Measurements from ENCODE around the gene LIPE.
A peak's percentile ranks its signal among the peaks of the same experiment; 100 is the strongest.

The LIPE gene

GRCh38 chr19:42443944-42444398 lies 16.8 kb upstream of the LIPE start:
- DNase-seq (ENCODE audit: low read depth) = no peak

DNA sequence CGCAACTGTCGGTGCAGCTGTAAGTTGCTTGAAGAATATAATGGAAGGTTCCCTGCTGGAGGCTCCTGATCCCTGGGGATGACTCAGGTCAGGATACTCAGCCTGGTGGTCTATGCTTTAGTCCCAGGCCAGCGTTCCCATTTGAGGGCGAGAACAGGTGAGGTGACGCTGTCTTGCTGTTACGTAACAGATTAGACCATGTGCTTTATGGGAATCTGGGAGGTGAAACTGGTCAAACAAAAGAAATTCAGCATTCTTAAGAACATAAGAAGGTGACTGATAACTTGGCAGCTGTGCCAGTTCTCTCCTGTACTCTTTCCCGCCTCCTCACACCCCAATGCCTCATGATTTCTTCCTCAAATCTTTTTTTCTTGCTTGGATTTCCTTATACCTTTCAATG lies 15.6 kb upstream of the LIPE start, which contains the start of gene CXCL17:
Gene CXCL17 (minus strand): TSS at position 114 of the 400 bp plus-strand sequence. CDS start 114 bp downstream, outside the sequence.
- no peak for DNase-seq (ENCODE audit: low read depth)

- DNase-seq (ENCODE audit: low read depth) = no peak
These were observed 13.9 kb upstream of the LIPE start for GRCh38 chr19:42441049-42441445.

DNA sequence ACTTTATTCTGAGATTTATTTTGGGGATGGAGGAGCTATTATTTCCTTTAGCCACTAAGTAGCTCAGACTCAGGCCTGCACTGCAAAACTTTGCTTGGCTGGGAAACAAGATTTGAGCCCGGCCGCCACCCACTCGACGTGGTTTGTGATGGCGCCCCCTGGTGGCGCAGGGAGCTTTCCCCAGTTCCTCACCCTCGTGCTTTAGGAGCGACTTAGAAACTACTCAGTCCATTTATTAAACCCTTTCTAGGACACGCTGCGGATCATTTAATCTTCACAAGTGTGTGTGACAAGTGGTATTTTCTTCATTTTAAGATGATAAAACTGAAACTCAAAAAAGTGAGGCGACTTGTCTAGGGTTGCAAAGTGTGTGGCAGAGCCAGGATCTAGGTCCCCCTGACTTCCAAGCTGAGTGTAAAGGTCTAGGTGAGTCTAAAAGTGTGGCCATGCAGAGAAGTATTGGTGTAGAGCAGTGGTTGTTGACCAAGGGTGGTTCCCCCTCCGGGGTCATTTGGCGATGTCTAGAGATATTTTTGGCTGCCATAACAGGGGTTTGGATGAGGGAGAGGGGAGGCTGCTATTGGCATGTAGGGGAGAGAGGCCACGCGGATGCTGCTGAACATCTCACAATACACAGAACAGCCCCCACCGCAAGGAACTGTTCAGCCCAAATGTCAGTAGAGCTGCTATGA lies 13.3 kb upstream of the LIPE start:
- DNase-seq (ENCODE audit: low read depth) = peak; percentile 74

DNA sequence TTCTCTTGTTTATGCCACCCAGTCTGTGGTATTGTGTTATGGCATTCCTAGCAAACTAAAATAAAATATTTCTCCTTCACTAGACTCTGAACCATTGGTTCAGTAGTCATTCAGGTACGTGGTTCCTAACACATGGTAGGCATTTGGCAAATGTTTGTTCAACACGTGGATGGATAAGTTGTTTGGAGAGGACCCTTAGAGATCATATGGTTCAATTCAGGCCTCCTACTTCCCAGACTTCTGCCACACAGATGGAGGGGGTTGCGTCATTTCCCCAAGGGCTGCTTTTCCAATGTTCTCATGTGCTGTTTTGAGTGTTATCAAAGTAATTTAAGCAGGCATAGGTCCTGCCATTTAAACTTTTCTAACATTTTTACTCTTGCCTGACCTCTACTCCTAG lies 8.8 kb upstream of the LIPE start:
- DNase-seq (ENCODE audit: low read depth) = no peak

- DNase-seq (ENCODE audit: low read depth) = no peak
These were observed 8.1 kb upstream of the LIPE start for GRCh38 chr19:42435316-42435715.

GRCh38 chr19:42433503-42434260 lies 6.5 kb upstream of the LIPE start:
- DNase-seq (ENCODE audit: low read depth) = peak; percentile 38

DNA sequence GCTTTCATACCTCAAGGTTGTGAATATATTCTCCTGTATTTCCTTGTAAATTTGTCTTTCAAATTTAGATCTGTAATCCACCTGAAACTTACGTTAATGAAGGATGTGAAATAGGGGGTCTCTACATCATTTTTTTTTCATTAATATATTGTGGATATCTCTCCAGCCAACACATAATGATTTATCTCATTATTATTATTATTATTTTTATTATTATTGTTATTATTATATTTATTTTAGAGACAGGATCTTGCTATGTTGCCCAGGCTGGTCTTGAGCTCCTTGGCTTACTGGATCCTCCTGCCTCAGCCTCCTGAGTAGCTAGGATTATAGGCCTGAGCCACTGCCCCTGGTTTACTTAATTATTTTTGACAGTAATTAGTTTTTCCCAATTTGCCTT lies 4.3 kb upstream of the LIPE start:
- no peak for DNase-seq (ENCODE audit: low read depth)

DNA sequence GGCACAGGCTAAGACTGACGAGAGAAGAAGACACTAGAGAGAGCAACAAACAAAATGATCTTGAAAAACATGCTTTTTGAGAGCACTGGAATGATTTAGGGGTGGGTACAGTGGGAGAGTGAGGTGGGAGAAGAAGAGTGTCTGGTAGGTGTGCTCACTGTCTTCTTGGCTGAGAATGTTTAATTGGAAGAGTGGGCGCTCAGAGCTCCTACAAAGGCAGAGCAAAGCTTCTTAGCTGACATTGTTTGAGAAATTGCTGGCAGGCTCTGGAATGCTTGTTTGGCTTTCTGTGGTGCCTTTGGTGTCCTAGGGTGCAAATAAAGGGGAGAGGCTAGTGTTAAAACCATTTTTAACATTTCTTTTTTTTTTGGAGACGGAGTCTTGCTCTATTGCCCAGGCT lies 1.5 kb upstream of the LIPE start:
- DNase-seq (ENCODE audit: low read depth) = no peak

GRCh38 chr19:42426643-42427042 lies 545 bp downstream of the LIPE start:
- DNase-seq (ENCODE audit: low read depth) = no peak

GRCh38 chr19:42424712-42425131 lies 2.5 kb downstream of the LIPE start:
- DNase-seq (ENCODE audit: low read depth) = no peak

DNA sequence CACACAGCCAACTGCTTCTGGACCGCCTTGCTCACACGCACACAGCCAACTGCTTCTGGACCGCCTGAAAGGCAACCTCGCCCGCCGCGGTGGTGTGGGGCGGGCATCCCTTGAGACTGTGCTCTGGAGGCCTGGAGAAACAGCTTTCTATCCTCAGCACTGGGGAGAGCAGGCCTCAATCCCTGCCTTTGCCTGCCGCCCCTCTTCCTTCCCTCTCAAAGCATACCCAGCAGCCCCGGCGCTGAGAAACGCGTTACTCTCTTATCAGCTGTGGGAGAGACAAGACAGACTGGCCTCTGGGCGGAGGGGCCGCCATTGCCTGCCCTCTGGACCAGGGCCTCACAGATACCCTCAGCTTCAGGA lies 2.9 kb downstream of the LIPE start:
- DNase-seq (ENCODE audit: low read depth) = no peak

- peak; percentile 86 for DNase-seq (ENCODE audit: low read depth)
These were observed 3.5 kb downstream of the LIPE start for GRCh38 chr19:42423462-42424344.

GRCh38 chr19:42422901-42423461 lies 4.2 kb downstream of the LIPE start:
- peak; percentile 34 for DNase-seq (ENCODE audit: low read depth)

- DNase-seq (ENCODE audit: low read depth) = no peak
These were observed 4.9 kb downstream of the LIPE start for GRCh38 chr19:42422092-42422900.

DNA sequence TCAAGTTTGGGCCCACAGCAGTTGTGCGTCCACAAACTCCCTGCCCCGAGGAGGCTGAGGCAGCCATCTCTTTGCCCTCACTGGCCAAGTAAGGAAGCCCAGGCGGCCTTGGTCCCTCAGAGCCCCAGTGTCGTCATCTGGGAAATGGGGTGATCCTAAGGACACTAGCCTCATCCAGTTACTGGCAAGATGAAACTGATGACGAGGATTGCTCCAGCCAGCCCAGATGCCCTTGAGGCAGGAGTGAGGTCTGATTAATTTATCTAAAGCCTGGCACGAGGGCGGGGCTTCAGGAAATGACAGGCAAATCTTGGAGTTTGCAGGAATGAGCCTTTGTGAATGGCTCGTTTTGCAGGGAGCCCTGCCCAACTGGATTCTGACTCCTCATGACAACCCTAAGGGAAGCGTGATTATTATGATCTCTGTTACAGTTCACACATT lies 5.6 kb downstream of the LIPE start:
- DNase-seq (ENCODE audit: low read depth) = no peak

DNA sequence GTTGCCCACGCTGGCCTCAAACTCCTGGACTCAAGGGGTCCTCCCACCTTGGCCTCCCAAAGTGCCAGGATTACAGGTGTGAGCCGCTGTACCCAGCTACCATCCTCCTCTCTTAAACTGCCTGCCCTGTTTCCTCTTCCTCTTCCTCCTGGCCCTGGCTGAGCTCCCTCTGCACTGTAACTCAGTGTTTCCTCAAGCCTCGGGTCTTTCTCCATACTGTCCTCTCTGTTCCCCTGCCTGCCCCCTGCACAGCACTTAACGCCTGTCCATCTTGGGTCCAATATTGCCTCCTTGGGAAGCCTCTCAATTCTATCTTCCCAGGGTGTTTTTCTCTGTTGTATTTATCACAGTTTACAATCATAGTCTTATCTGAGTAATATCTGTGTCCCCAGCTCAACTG lies 6.1 kb downstream of the LIPE start:
- no peak for DNase-seq (ENCODE audit: low read depth)

GRCh38 chr19:42420055-42420544 lies 7.1 kb downstream of the LIPE start:
- peak; percentile 63 for DNase-seq (ENCODE audit: low read depth)

DNA sequence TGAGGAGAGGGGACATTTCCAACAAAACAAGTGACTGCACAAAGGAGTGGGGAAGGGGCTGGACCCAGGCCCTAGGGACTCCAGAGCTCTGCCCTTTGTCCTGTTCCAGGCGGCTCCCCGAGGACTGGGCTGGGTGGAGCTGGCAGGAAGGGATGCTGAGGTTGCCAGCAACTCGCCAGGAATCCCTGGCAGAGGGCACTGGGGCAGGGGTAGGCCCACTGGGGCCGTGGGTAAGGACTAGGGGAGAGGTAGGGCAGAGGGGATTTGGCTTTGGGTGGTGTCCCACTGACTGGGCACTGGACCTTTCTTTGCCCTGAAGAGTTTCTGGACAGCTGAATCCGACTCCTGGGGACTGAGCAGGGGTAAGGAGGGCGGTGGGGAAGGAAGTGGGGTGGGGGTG lies 7.9 kb downstream of the LIPE start:
- no peak for DNase-seq (ENCODE audit: low read depth)

- no peak for DNase-seq (ENCODE audit: low read depth)
These were observed 14.5 kb downstream of the LIPE start for GRCh38 chr19:42412661-42413076.

GRCh38 chr19:42412227-42412626 lies 15.0 kb downstream of the LIPE start:
- DNase-seq (ENCODE audit: low read depth) = no peak
